ENCODE measurements around the gene C4BPB. TPM values are rescaled to one million over a fixed set of nuclear protein-coding genes. Genes with fewer than 3 reads are reported as not detected.

C4BPB gene
- total RNA-seq, 1 experiment from 2014 or later = not detected

DNA sequence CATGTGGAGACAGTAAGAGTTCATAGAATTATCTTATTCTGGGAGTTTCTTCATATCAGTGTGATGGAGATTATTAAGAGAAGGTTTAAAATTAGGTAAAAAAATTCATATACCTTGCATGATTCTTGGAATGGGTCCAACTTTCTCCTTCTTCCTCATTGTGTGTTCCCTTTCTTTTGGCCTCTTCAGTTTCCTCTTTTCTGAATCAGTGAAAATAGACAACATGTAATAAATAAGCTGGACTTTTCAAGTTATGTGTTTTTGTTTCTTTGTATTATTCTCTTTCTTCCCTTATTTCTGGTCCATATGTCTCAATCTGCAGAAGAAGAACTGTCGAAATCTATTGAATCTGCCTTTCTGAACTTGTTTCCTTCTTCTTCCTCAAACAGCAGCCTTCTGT lies 45.9 kb downstream of the C4BPB start:
- no peaks in the 10 kb centered on the region for H3K4me1 Mint-ChIP-seq (ENCODE audit: insufficient read depth, unreplicated experiment)
- CTCF ChIA-PET = interaction anchor here (1.1 kb wide), 1 partner anchor 50 kb away, joined by 3 read pairs; no protein-coding TSS in a partner anchor
- TF ChIP-seq, protein P1, sequence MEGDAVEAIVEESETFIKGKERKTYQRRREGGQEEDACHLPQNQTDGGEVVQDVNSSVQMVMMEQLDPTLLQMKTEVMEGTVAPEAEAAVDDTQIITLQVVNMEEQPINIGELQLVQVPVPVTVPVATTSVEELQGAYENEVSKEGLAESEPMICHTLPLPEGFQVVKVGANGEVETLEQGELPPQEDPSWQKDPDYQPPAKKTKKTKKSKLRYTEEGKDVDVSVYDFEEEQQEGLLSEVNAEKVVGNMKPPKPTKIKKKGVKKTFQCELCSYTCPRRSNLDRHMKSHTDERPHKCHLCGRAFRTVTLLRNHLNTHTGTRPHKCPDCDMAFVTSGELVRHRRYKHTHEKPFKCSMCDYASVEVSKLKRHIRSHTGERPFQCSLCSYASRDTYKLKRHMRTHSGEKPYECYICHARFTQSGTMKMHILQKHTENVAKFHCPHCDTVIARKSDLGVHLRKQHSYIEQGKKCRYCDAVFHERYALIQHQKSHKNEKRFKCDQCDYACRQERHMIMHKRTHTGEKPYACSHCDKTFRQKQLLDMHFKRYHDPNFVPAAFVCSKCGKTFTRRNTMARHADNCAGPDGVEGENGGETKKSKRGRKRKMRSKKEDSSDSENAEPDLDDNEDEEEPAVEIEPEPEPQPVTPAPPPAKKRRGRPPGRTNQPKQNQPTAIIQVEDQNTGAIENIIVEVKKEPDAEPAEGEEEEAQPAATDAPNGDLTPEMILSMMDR (IDR thresholded peaks at IDR 0.05; ENCODE audit: unreplicated experiment) = no peak
- no peak overlapping the region for H3K4me3 Mint-ChIP-seq (ENCODE audit: unreplicated experiment)
- H3K36me3 Mint-ChIP-seq (ENCODE audit: insufficient read depth, unreplicated experiment) = no peaks in the 10 kb centered on the region
- peak; percentile 9 for DNase-seq (ENCODE audit: unreplicated experiment)
- H3K27ac Mint-ChIP-seq (ENCODE audit: low read depth, unreplicated experiment) = no peak overlapping the region
- H3K27me3 Mint-ChIP-seq (ENCODE audit: insufficient read depth, unreplicated experiment) = no peaks in the 10 kb centered on the region
- POLR2A ChIA-PET = interaction anchor here (1.1 to 1.2 kb wide), 2 partner anchors 10 to 36 kb away, joined by 3 read pairs; no protein-coding TSS in a partner anchor
- intact Hi-C loops (cut with micrococcal nuclease) = no loop called here
- BruUV-seq (replicated peaks) = no TSS peak
- peaks cover 2% of the 10 kb centered on the region for H3K9me3 Mint-ChIP-seq (ENCODE audit: unreplicated experiment)

DNA sequence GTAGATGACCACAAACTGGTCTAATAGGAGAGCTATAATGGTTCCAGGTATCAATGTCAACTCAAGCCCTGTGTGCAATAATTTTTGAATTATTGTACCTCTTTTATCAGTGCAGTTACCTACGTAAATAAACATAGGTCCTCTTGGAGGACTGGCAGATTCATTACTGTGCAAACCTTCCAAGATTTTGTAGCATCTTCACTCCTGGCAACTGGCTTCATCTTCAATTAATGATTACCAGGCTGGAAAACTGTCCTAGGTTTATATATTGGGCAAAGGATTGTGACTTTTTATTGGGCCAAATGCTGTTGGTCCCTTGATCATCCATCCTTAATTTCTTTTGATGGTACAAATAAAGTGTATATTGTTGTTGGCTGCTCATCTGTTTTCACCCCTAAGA lies 51.0 kb downstream of the C4BPB start:
- H3K36me3 Mint-ChIP-seq (ENCODE audit: insufficient read depth, unreplicated experiment) = no peaks in the 10 kb centered on the region
- H3K27me3 Mint-ChIP-seq (ENCODE audit: insufficient read depth, unreplicated experiment) = no peaks in the 10 kb centered on the region
- H3K4me1 Mint-ChIP-seq (ENCODE audit: insufficient read depth, unreplicated experiment) = peaks cover 5% of the 10 kb centered on the region
- BruUV-seq (replicated peaks) = no TSS peak
- DNase-seq (ENCODE audit: unreplicated experiment) = no peak
- TF ChIP-seq, protein P1 (IDR thresholded peaks at IDR 0.05; ENCODE audit: unreplicated experiment) = no peak
- no peak overlapping the region for H3K4me3 Mint-ChIP-seq (ENCODE audit: unreplicated experiment)
- no peak overlapping the region for H3K27ac Mint-ChIP-seq (ENCODE audit: low read depth, unreplicated experiment)
- no peaks in the 10 kb centered on the region for H3K9me3 Mint-ChIP-seq (ENCODE audit: unreplicated experiment)
- intact Hi-C loops (cut with micrococcal nuclease) = no loop called here
- ChIA-PET POLR2A (interaction anchor here (0.6 to 1.1 kb wide), 3 partner anchors 10 to 124 kb away, joined by 3 to 4 read pairs (median 3); no protein-coding TSS in a partner anchor), CTCF (interaction anchor here (0.7 to 0.9 kb wide), 2 partner anchors 25 to 66 kb away, joined by 4 read pairs; no protein-coding TSS in a partner anchor)

DNA sequence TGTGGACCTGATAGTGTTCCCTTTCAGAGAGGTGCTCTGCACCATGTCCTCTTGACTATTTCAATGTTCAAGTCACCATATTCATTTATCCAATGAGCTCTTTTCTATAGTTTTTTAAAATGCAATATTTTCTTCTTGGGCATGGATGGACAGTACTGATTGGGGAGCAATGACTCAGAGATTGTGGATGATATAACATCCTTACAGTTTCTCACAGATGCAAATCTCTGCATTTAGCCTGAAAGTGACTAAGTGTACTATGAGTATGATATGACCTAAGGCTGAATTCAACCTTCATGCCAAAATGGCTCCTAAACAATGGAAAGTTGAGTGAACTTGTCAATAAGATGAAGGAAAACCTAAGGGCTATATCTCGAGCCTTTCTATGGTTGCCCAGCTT lies 51.9 kb downstream of the C4BPB start:
- no peak overlapping the region for H3K4me3 Mint-ChIP-seq (ENCODE audit: unreplicated experiment)
- intact Hi-C loops (cut with micrococcal nuclease) = no loop called here
- H3K27ac Mint-ChIP-seq (ENCODE audit: low read depth, unreplicated experiment) = no peak overlapping the region
- TF ChIP-seq, protein P1 (IDR thresholded peaks at IDR 0.05; ENCODE audit: unreplicated experiment) = no peak
- no peaks in the 10 kb centered on the region for H3K36me3 Mint-ChIP-seq (ENCODE audit: insufficient read depth, unreplicated experiment)
- ChIA-PET POLR2A (interaction anchor here (0.6 to 1.2 kb wide), 4 partner anchors 9 to 123 kb away, joined by 3 to 4 read pairs (median 3); no protein-coding TSS in a partner anchor), CTCF (interaction anchor here (0.6 to 1.5 kb wide), 5 partner anchors 26 to 449 kb away, joined by 3 to 4 read pairs (median 4); no protein-coding TSS in a partner anchor)
- H3K4me1 Mint-ChIP-seq (ENCODE audit: insufficient read depth, unreplicated experiment) = peaks cover 5% of the 10 kb centered on the region
- H3K9me3 Mint-ChIP-seq (ENCODE audit: unreplicated experiment) = no peaks in the 10 kb centered on the region
- no TSS peak for BruUV-seq (replicated peaks)
- H3K27me3 Mint-ChIP-seq (ENCODE audit: insufficient read depth, unreplicated experiment) = no peaks in the 10 kb centered on the region
- peak; percentile 35 for DNase-seq (ENCODE audit: unreplicated experiment)

DNA sequence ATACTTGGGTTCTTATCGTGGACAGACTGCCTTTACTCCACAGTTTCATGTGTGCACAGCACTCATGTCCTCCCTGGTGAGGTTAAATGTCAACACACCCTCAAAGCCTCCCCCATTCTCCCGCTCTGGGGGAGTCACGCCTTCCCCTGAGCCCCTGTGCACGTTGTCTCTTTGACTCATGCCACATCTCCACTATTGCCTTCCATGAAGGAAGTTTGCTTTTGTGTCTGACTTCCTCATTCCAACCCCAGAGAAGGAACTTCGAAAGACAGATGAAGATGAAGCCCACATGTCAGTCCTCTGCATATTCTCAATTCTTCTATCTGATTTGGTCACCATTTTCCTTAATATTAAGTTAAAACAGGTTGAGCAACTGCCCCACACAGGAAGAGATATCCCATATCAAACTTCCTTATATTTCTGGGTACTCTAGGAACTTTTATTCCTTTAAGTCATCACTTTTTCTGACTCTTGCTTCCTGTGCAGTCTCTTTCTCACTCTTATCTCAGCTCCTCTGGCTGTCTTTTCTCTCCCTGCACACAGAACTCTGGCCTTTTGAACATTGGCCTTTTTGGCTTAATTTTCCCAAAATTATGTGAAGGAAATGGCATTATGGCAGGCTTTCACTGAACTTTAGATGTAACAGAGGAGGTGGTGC lies 56.9 kb downstream of the C4BPB start:
- DNase-seq (ENCODE audit: unreplicated experiment) = no peak
- CTCF ChIA-PET = no interaction called here
- Mint-ChIP-seq H3K4me1 (ENCODE audit: insufficient read depth, unreplicated experiment) (peaks cover 3% of the 10 kb centered on the region), H3K27me3 (ENCODE audit: insufficient read depth, unreplicated experiment) (no peaks in the 10 kb centered on the region), H3K36me3 (ENCODE audit: insufficient read depth, unreplicated experiment) (no peaks in the 10 kb centered on the region), H3K4me3 (ENCODE audit: unreplicated experiment) (no peak overlapping the region), H3K27ac (ENCODE audit: low read depth, unreplicated experiment) (no peak overlapping the region), H3K9me3 (ENCODE audit: unreplicated experiment) (no peaks in the 10 kb centered on the region)
- no TSS peak for BruUV-seq (replicated peaks)
- intact Hi-C loops (cut with micrococcal nuclease) = no loop called here
- TF ChIP-seq, protein P1 (IDR thresholded peaks at IDR 0.05; ENCODE audit: unreplicated experiment) = no peak
- POLR2A ChIA-PET = no interaction called here

Other genes starting within 250 kb of the C4BPB start
- not detected in 2 replicates for gene IL20, start 223.2 kb upstream of the C4BPB start, total RNA-seq (2022)
- gene IL24, start 191.4 kb upstream of the C4BPB start, total RNA-seq (2022) = 0.58 and 1.1 TPM in 2 replicates
- gene FCMR, start 166.9 kb upstream of the C4BPB start, total RNA-seq (2022) = 10.1 and 18.0 TPM in 2 replicates
- not detected in 2 replicates for gene PIGR, start 142.4 kb upstream of the C4BPB start, total RNA-seq (2022)
- not detected in 2 replicates for gene FCAMR, start 118.4 kb upstream of the C4BPB start, total RNA-seq (2022)
- gene C1orf116, start 56.1 kb upstream of the C4BPB start, total RNA-seq (2022) = 35.4 and 35.5 TPM in 2 replicates
- gene YOD1, start 37.7 kb upstream of the C4BPB start, total RNA-seq (2022) = 19.2 and 24.2 TPM in 2 replicates
- gene PFKFB2, start 35.6 kb upstream of the C4BPB start, total RNA-seq (2022) = 21.1 and 22.0 TPM in 2 replicates
- not detected in 2 replicates for gene C4BPA, start 15.4 kb downstream of the C4BPB start, total RNA-seq (2022)
- gene CD55, start 232.8 kb downstream of the C4BPB start, total RNA-seq (2022) = 159 and 213 TPM in 2 replicates